Mucosa of descending colon (tissue), 3 donors: ENCODE measurements around the gene MYO7B. TPM values are rescaled to one million over a fixed set of nuclear protein-coding genes. Genes with fewer than 3 reads are reported as not detected.

Experiments used
- ATAC-seq: fragments of 200-7000 bp; cut with Tn5 transposase; one replicate; pipeline ENCODE4 v1.9.1; 2020; ENCODE audit warnings: mild to moderate bottlenecking, moderate library complexity
- DNase-seq, 3 donors: peaks; one replicate each; pipeline ENCODE4 v3.0.0-alpha.2; 2020
- H3K36me3 ChIP-seq: fragments of 200-600 bp; one replicate; pipeline ENCODE4 v1.8.0; 2021; ENCODE audit warnings: low read depth, mild to moderate bottlenecking
- H3K4me1 ChIP-seq: fragments of 200-600 bp; one replicate; pipeline ENCODE4 v1.8.0; 2021; ENCODE audit warnings: low read depth, mild to moderate bottlenecking
- H3K4me3 ChIP-seq: fragments of 200-600 bp; one replicate; pipeline ENCODE4 v1.8.0; 2021; ENCODE audit warnings: mild to moderate bottlenecking
- H3K9me3 ChIP-seq: fragments of 200-600 bp; one replicate; pipeline ENCODE4 v1.8.0; 2021; ENCODE audit warnings: mild to moderate bottlenecking
- intact Hi-C, 2 donors: fragments of 100-400 bp; cut with DNase I in 1 of 2; cut with micrococcal nuclease in 1 of 2; formaldehyde crosslinking; loops; one replicate each; pipeline versions ENCODE4 v1.11.0 to v1.11.1; 2022; cut with DNase I, micrococcal nuclease
- total RNA-seq, 3 donors: library from RNA; stranded (reverse); fragmentation: NEBNext Ultra II Directional in 2 of 3; extraction: Animal tissue kit (Norgen Biotek cat#: 25700) in 2 of 3; gene quantifications; one replicate each; pipeline versions ENCODE4 v1.2.1 to v1.2.4, GENCODE V29; 2021 to 2023
- TF ChIP-seq, protein P1 (sequence below): fragments of 200-600 bp; IDR thresholded peaks from one replicate; pipeline ENCODE4 v1.8.0; 2022; ENCODE audit warnings: antibody characterized with exemption, mild to moderate bottlenecking
- donor health status: DM: no; HTN: no; CAD: no; lungs with moderate emphysema.
- donor health status: DM: no; HTN: no; CAD: no.
- donor health status: DM: no; HTN: yes; CAD: no.

The MYO7B gene
- total RNA-seq, 3 donors from 2014 or later: 118 to 305 (median 199) TPM

DNA sequence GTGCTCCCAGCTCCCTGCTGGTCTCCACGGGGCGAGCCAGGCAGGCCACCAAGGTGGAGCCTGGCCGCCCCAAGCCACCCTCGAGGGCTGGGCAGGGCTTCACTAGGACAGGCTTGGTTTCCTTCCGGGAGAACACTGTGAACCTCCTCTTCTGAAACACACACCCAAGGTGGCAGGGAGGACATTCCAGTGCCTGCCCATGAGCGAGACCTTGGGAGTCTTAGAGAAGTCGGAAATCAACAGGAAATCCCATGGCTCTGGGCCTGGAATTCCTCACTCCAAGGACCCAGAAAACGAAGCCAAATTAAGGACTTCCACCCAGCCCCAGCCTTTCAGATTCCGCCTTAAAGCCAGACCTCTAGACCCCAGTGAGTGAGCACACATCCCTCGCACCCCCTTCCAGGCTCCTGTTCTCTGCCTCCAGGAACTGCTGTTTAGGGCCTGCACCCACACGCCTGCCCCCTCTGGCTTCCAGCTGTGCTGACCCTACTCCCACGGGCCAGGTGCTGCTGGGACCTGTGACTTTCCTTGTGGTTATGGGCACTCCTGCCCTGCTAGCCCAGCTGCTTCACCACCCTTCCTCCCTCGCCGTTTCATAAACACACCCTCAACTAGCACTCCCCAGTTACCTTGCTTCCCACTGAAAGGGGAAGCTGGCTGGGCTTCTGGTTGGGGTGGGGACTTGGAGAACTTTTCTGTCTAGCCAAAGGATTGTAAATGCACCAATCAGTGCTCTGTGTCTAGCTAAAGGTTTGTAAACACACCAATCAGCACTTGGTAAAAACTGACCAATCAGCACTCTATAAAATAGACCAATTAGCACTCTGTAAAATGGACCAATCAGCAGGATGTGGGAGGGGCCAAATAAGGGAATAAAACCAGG is 124.2 kb downstream of the MYO7B start:
- intact Hi-C loops: no loop called here

DNA sequence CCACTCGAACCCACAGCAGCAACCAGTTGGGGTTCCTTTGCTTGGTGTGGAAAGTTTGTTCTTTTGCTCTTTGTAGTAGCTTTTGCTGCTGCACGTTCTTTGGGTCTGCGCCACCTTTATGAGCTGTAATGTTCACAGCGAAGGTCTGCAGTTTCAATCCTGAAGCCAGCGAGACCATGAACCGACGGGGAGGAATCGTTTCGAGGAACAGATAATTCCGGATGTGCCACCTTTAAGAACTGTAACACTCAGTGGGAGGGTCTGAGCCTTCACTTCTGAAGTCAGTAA is 124.8 kb downstream of the MYO7B start:
- H3K4me3 ChIP-seq: no peak overlapping the region
- H3K9me3 ChIP-seq: no peaks in the 10 kb centered on the region
- TF ChIP-seq, protein P1, sequence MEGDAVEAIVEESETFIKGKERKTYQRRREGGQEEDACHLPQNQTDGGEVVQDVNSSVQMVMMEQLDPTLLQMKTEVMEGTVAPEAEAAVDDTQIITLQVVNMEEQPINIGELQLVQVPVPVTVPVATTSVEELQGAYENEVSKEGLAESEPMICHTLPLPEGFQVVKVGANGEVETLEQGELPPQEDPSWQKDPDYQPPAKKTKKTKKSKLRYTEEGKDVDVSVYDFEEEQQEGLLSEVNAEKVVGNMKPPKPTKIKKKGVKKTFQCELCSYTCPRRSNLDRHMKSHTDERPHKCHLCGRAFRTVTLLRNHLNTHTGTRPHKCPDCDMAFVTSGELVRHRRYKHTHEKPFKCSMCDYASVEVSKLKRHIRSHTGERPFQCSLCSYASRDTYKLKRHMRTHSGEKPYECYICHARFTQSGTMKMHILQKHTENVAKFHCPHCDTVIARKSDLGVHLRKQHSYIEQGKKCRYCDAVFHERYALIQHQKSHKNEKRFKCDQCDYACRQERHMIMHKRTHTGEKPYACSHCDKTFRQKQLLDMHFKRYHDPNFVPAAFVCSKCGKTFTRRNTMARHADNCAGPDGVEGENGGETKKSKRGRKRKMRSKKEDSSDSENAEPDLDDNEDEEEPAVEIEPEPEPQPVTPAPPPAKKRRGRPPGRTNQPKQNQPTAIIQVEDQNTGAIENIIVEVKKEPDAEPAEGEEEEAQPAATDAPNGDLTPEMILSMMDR: no peak
- H3K36me3 ChIP-seq: no peaks in the 10 kb centered on the region
- intact Hi-C loops: no loop called here
- peaks cover 2% of the 10 kb centered on the region for H3K4me1 ChIP-seq
- no peak for DNase-seq
- no peak for ATAC-seq

More for the DNA sequence above, 124.2 kb downstream of the MYO7B start:
- peak in 1 of 3 donors; percentile 21 for DNase-seq
- TF ChIP-seq, protein P1: no peak
- H3K9me3 ChIP-seq: no peaks in the 10 kb centered on the region
- ATAC-seq: no peak
- no peak overlapping the region for H3K4me3 ChIP-seq
- H3K4me1 ChIP-seq: peaks cover 2% of the 10 kb centered on the region
- H3K36me3 ChIP-seq: no peaks in the 10 kb centered on the region

DNA sequence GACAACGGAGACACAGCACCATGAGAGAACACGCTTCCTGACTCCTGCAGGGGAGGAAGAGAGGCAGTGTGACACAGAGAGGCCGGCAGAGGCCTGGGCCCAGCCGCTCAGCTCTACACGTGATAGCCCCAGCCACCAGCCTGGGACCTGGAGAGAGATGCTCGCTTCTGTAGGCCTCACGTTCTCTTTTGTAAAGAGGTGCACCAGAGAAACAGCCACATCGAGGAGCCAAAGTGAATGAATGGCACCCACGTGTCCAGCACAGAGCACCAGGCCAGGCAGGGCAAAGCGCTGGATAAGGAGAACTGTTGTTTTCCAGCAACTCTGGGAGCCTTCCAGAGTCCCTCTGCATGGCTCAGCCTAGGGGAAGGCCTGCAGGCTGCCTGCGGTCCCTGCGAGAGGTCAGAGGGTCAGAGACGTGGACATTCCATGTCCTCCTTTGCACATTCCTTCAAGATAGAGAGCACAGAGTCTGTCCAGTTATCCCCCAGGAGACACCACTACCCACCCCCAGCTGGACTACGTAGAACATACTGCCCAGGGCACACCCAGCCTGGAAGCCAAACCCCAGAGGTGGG is 125.7 kb downstream of the MYO7B start:
- H3K36me3 ChIP-seq: no peaks in the 10 kb centered on the region
- H3K9me3 ChIP-seq: no peaks in the 10 kb centered on the region
- intact Hi-C loops: no loop called here
- no peak for ATAC-seq
- H3K4me1 ChIP-seq: peaks cover 3% of the 10 kb centered on the region
- no peak overlapping the region for H3K4me3 ChIP-seq
- TF ChIP-seq, protein P1: no peak
- no peak for DNase-seq

DNA sequence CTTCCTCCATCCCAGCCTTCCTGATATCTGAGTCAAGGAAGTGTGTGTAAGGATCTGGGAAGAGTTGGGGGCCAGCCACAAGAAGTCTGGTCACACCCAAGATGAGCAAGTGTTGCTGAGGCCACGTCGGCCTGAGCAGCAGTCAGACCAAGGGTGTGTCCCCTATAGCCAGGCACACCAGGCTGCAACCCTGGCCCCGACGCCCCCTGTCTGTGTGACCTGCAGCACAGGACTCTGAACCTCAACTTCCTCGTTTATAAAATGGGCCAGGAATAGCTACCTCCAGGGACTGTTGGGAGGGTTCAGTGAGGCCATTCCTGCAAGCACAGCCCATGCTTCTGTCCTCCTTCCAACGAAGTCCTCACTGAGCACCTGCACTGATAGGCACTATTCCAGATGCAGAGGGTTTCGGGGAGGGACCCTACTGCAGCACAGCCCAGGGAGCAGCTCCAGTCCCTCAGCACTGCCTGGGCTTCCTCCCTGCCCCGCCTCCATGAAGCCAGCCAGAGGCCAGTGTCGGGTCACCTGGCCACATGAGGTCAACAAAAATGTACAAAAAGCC is 126.5 kb downstream of the MYO7B start:
- ATAC-seq (peak; percentile 35), DNase-seq (peak in 2 of 3 donors; percentile 25 to 54)
- TF ChIP-seq, protein P1: no peak
- no peak overlapping the region for H3K4me3 ChIP-seq
- peaks cover 4% of the 10 kb centered on the region for H3K4me1 ChIP-seq
- no peaks in the 10 kb centered on the region for H3K36me3 ChIP-seq
- H3K9me3 ChIP-seq: no peaks in the 10 kb centered on the region
- intact Hi-C loops: no loop called here

DNA sequence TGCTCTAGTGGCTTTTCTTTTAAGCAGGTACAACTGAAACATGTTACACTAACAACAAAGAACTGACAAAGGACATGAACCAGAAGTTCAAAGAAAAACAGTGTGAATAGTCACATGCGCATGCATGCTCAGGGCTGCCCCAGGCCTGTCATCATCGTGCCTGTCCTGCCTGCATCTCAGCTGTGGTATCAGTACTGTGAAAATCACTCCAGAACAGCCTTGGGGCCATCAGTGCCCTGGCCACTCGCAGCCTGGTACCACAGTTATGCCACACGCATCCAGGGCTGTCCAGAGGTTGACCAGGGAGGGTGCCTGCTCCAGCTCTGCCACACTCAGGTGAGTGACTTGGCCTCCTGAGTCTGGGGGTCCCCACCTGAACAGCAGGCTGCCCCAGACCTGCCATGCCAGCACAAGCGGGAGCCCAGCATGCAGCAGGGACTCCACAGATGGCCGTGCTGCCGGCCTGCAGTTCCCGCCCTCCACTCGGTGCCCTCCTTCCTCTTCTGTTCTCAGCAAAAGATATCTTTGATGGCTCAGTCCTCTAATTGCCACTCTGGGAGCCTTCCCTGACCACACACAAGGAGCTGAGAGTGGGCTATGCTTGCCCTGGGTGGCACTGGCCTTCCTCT is 127.6 kb downstream of the MYO7B start:
- no peak overlapping the region for H3K4me3 ChIP-seq
- no peak for ATAC-seq

More for the DNA sequence above, 127.6 kb downstream of the MYO7B start:
- DNase-seq: no peak
- Histone ChIP-seq H3K4me1 (peaks cover 4% of the 10 kb centered on the region), H3K36me3 (no peaks in the 10 kb centered on the region), H3K9me3 (no peaks in the 10 kb centered on the region)
- TF ChIP-seq, protein P1: no peak
- intact Hi-C loops: no loop called here
